Brain microvascular endothelial cell (primary cell): Measurements from ENCODE around the gene DENND2A.

Experiments used
- DNase-seq: peaks from one replicate; pipeline ENCODE4 v3.0.0-alpha.2; 2020
- H3K27ac ChIP-seq: fragments of 250-450 bp; sonication (Bioruptor Pico); 2 replicates; pipeline ENCODE4 v1.5.1; 2020; ENCODE audit warnings: mild to moderate bottlenecking, moderate library complexity
- H3K27me3 ChIP-seq: fragments of 250-450 bp; sonication (Bioruptor Pico); replicated peaks from 2 replicates; pipeline ENCODE4 v1.5.1; 2020; ENCODE audit warnings: mild to moderate bottlenecking
- H3K36me3 ChIP-seq: fragments of 250-450 bp; sonication (Bioruptor Pico); replicated peaks from 2 replicates; pipeline ENCODE4 v1.5.1; 2020; ENCODE audit warnings: mild to moderate bottlenecking
- H3K4me3 ChIP-seq: 2 replicates; pipeline ENCODE4 v1.5.1; 2011; ENCODE audit warnings: low read depth, mild to moderate bottlenecking, control low read depth, low read length, moderate library complexity
- in situ Hi-C: cut with HindIII; loops from 2 replicates; pipeline ENCODE4 v1.10.0; 2017; ENCODE audit warnings: low sequenced_read_pairs, low pct_ligation_motif_present
- TF ChIP-seq, protein P1 (sequence below): IDR thresholded peaks from 2 replicates; pipeline ENCODE4 v1.5.1; 2011; ENCODE audit warnings: low read depth, mild to moderate bottlenecking, moderate library complexity, low read length, control low read depth, inconsistent platforms; ENCODE audit errors: missing control alignments

Gene DENND2A

GRCh38 chr7:140596519-140597427 lies 43.8 kb downstream of the DENND2A start:
- in situ Hi-C loops: no loop called here

GRCh38 chr7:140595468-140596092 lies 45.0 kb downstream of the DENND2A start:
- no peak for DNase-seq
- in situ Hi-C loops: no loop called here

More at GRCh38 chr7:140596519-140597427, 43.8 kb downstream of the DENND2A start:
- Histone ChIP-seq H3K4me3 (no peak overlapping the region), H3K27ac (peak overlapping the region; percentile 1), H3K27me3 (no peaks in the 10 kb centered on the region), H3K36me3 (no peaks in the 10 kb centered on the region)
- peak; percentile 27 for DNase-seq
- TF ChIP-seq, protein P1, sequence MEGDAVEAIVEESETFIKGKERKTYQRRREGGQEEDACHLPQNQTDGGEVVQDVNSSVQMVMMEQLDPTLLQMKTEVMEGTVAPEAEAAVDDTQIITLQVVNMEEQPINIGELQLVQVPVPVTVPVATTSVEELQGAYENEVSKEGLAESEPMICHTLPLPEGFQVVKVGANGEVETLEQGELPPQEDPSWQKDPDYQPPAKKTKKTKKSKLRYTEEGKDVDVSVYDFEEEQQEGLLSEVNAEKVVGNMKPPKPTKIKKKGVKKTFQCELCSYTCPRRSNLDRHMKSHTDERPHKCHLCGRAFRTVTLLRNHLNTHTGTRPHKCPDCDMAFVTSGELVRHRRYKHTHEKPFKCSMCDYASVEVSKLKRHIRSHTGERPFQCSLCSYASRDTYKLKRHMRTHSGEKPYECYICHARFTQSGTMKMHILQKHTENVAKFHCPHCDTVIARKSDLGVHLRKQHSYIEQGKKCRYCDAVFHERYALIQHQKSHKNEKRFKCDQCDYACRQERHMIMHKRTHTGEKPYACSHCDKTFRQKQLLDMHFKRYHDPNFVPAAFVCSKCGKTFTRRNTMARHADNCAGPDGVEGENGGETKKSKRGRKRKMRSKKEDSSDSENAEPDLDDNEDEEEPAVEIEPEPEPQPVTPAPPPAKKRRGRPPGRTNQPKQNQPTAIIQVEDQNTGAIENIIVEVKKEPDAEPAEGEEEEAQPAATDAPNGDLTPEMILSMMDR: no peak

DNA sequence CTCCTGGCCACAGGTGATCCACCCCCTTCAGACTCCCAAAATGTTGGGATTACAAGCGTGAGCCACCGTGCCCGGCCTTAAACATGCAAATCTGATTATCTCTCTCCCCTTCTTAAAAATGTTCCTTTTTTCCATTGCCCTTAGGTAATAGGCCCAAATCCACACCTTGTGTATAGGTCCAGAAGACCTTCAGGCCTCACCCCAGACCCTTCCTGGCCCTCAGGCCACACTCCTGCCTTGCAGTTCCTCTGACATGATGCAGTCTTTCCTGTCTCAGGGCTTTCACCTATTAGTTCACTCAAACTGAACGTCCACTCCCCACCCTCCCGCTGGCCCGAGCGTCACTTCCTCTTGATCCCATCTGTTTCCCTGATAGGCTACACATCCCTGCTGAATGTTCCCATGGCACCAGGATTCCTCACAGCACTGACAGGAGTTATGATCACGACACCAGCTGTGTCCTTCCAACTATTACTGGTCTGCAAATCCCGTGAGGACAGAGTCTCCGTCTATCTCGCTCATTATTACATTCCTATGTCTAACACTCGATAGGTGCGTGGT lies 46.4 kb downstream of the DENND2A start:
- Histone ChIP-seq H3K4me3 (no peak overlapping the region), H3K36me3 (no peaks in the 10 kb centered on the region), H3K27ac (no peak overlapping the region), H3K27me3 (no peaks in the 10 kb centered on the region)
- TF ChIP-seq, protein P1: no peak
- in situ Hi-C loops: no loop called here
- DNase-seq: no peak

More at GRCh38 chr7:140595468-140596092, 45.0 kb downstream of the DENND2A start:
- Histone ChIP-seq H3K27ac (no peak overlapping the region), H3K36me3 (no peaks in the 10 kb centered on the region), H3K4me3 (no peak overlapping the region), H3K27me3 (no peaks in the 10 kb centered on the region)
- TF ChIP-seq, protein P1: no peak

GRCh38 chr7:140593672-140593982 lies 47.0 kb downstream of the DENND2A start:
- DNase-seq: no peak
- TF ChIP-seq, protein P1: no peak

GRCh38 chr7:140592964-140593671 lies 47.5 kb downstream of the DENND2A start:
- no peak for DNase-seq
- Histone ChIP-seq H3K27ac (no peak overlapping the region), H3K27me3 (no peaks in the 10 kb centered on the region), H3K36me3 (no peaks in the 10 kb centered on the region), H3K4me3 (no peak overlapping the region)
- TF ChIP-seq, protein P1: no peak
- in situ Hi-C loops: no loop called here

More at GRCh38 chr7:140593672-140593982, 47.0 kb downstream of the DENND2A start:
- Histone ChIP-seq H3K27me3 (no peaks in the 10 kb centered on the region), H3K27ac (no peak overlapping the region), H3K4me3 (no peak overlapping the region), H3K36me3 (no peaks in the 10 kb centered on the region)
- in situ Hi-C loops: no loop called here
